GM21576 (cell line): Measurements from ENCODE around the gene OR2J3.
"Not testable (repeated sequence)": the region's sequence is repeated elsewhere in the genome, so short reads cannot be mapped to it uniquely, and the experiment has no call there.

ENCODE experiments used
- ATAC-seq: cut with Tn5 transposase; IDR thresholded peaks from one replicate; pipeline ENCODE4 v1.9.1; 2021; ENCODE audit warnings: mild to moderate bottlenecking, moderate library complexity; ENCODE audit not compliant: unreplicated experiment

The OR2J3 gene

GRCh38 chr6:29107758-29108157 is at the start of gene OR2J3:
Gene OR2J3 (plus strand): TSS chr6:29108058. CDS start chr6:29111891, 3,833 bp downstream.
- no peak for ATAC-seq

DNA sequence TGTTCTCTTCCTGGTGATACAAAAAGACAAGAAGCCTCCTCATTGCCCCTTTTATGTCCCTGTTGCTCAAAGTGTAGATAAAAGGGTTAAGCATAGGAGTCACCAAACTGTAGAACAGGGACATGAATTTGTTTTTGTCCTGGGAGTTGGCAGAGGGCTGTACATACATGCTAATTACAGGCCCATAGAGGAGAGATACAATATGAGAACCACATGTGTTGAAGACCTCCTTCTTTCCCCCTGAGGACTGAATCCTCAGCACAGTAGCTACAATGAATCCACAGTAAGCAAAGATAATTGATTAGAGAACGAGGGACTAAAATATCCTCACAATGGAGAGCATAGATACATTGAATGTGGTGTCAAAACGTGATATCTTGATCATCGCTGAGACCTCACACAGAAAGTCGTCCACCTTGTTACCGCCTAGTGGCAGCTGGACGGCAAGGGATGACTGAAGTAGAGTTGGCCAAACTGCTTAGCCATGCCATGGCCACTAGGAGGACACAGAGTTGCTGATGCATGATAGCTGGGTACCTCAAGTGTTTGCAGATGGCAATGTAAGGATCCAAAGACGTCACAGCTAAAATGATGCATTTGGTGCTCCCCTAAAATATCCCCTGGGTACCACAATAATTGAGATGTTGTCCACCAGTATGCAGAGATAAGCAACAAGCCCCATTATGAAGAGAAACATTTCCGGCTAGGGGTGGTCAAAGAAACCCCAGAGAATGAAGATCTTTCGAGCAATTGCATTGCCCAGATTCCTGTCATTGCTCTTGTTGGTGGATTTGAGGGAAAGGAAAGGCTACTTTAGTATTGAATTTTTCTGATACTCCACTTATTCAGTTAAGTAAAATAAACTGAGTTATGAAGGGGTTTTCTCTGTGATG is 35.8 kb upstream of the OR2J3 start:
- no peak for ATAC-seq

DNA sequence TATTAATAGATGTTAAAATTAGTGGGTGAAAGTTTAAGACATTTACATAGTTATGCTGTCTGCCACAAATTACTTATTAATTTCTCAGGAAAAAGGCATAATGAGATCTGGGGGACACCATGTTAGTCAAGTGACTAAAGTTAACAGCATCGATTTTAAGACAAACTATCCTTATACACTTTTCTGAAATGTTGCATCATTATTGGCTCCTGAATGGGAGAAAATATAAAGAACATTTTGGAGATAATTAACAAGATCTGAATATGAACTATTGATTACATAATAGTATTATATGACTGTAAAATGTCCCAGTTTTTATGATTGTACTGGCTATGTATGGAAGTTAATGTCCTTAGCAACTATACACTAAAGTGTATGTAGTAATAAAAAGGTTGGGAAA is 28.7 kb upstream of the OR2J3 start:
- ATAC-seq: no peak

GRCh38 chr6:29081312-29081711 is 26.5 kb upstream of the OR2J3 start:
- ATAC-seq: no peak

- ATAC-seq: no peak
Observed at GRCh38 chr6:29082457-29082856, 25.4 kb upstream of the OR2J3 start.

- ATAC-seq: no peak
Observed at GRCh38 chr6:29087213-29087612, 20.6 kb upstream of the OR2J3 start, which contains the start of gene OR2B3. Gene OR2B3 (minus strand): TSS chr6:29087313. CDS start chr6:29087248, 65 bp downstream.

DNA sequence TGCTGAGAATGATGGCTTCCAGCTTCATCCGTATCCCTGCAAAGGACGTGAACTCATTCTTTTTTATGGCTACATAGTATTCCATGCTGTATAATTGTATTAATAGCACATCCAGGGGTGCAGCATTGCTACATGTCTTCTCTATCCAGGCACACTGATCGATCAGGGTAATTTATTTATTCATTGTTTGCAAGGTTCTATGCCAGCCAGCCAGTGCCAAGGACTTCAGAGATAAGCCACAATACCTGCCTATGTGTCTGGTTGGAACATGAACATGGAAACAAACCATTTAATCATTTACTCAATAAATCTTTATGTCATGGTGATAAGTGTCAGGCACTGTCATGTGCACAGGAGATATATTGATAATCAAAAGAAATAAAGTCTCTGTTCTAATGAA is 14.9 kb upstream of the OR2J3 start:
- no peak for ATAC-seq

DNA sequence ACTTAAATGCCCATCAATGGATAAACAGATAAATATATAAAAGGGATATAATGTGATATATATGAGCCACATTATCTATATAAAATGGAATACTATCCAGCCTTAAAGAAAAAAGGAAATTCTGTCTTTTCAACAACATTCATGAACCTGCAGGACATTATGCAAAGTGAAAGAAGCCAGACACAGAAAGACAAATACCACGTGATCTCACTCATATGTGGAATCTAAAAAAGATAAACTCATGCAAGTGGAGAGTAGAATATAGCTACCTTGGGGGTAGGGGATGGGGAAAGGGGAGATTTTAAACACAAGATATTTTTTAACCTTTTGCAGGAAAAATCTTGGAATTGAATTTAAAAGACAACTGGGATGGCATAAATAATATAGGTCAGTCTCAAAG is 10.1 kb upstream of the OR2J3 start:
- ATAC-seq: no peak

DNA sequence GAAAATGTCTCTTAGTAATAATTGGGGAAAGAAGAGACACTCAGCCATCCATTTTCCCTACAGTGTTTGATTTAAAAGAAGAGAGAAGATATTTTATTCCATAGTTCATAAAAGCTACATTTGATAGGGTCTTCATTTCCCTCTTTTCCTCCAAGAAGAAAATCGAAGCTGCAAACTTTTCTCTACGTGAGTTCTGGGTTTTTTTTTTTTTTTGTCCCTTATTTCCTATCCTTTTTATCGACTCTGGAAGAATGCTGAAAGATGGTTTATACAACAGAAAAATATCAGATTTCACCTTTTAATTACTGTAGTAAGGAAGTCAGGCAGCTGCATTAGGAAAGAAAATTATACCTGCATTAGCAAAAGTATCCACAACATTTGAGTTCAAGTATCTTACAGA is 8.7 kb upstream of the OR2J3 start, which contains the start of gene OR2J1:
OR2J1 (plus strand) TSS at position 301 of the 400 bp plus-strand sequence. CDS start 1,453 bp downstream, outside the sequence.
- ATAC-seq: no peak

DNA sequence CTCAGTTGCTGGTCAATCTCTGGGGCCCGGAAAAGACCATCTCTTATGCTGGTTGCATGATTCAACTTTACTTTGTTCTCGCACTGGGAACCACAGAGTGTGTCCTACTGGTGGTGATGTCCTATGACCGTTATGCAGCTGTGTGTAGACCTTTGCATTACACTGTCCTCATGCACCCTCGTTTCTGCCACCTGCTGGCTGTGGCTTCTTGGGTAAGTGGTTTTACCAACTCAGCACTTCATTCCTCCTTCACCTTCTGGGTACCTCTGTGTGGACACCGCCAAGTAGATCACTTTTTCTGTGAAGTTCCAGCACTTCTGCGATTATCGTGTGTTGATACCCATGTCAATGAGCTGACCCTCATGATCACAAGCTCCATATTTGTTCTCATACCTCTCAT is 4.3 kb downstream of the OR2J3 start:
- ATAC-seq: no peak

DNA sequence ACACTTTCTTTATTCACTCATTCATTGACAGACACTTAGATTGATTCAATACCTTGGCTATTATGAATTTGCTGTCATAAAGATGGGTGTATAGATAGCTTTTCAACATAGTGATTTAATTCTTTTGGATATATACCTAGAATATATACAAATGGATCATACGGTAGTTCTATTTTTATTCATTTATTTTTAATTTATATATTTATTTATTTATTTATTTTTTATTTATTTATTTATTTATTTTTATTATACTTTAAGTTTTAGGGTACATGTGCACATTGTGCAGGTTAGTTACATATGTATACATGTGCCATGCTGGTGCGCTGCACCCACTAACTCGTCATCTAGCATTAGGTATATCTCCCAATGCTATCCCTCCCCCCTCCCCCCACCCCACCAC is 7.1 kb downstream of the OR2J3 start:
- not testable (repeated sequence) for ATAC-seq

- no peak for ATAC-seq
Observed at GRCh38 chr6:29129326-29130012, 21.6 kb downstream of the OR2J3 start.

- ATAC-seq: no peak
Observed at GRCh38 chr6:29130644-29131043, 22.8 kb downstream of the OR2J3 start.

GRCh38 chr6:29131691-29132090 is 23.8 kb downstream of the OR2J3 start:
- no peak for ATAC-seq

DNA sequence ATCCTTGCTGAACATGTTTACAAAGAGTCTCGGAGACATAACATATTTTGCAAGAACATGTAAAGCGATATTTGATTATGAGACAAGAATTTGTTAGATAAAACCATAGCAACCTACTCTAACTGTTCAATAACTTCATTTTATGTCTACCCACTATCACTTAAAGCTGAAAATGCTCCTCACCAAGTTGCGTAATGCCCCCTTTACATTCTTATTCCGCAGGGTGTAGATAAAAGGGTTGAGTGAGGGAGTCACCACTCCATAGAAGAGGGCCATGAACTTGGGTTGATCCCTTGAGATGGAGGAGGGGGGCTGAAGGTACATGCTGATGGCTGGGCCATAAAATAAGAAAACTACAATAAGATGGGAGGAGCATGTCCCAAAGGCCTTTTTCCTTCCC is 29.9 kb downstream of the OR2J3 start:
- no peak for ATAC-seq

GRCh38 chr6:29141606-29142005 is 33.7 kb downstream of the OR2J3 start:
- ATAC-seq: no peak

DNA sequence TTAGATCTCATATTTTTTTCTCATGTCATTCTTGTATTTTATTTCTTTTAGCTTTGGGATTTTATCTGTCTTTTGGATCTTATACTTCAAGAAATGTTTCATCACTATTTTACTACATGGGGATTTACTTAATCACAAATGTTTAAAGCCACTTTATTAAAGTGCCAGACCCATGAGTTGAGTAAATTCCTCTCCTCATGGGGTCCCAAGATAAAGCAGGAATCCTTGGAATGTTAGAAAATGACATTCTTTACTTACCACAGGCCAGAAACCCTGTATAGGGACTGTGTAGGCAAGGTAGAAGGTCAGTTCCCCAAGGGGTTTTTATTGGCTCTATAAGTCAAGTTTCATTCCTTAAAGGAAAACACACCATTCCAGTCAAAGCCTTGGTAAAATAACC is 34.5 kb downstream of the OR2J3 start:
- no peak for ATAC-seq

- ATAC-seq: no peak
Observed at GRCh38 chr6:29146179-29146578, 38.3 kb downstream of the OR2J3 start.

GRCh38 chr6:29147074-29147473 is 39.2 kb downstream of the OR2J3 start:
- no peak for ATAC-seq

GRCh38 chr6:29149444-29149843 is 41.6 kb downstream of the OR2J3 start:
- not testable (repeated sequence) for ATAC-seq

- ATAC-seq: no peak
Observed at GRCh38 chr6:29153083-29153482, 45.2 kb downstream of the OR2J3 start.

DNA sequence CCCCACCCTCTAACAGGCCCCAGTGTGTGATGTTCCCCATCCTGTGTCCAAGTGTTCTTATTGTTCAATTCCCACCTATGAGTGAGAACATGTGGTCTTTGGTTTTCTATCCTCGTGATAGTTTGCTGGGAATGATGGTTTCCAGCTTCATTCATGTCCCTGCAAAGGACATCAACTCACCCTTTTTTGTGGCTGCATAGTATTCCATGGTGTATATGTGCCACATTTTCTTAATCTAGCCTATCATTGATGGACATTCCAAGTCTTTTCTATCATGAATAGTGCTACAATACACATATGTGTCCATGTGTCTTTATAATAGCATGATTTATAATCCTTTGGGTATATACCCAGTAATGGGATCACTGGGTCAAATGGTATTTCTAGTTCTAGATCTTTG is 47.3 kb downstream of the OR2J3 start:
- not testable (repeated sequence) for ATAC-seq
